GM12892 (cell line): ENCODE results near the gene RRAS2.

Experiments
- POLR2A ChIP-seq: IDR thresholded peaks from 2 replicates; pipeline ENCODE4 v1.6.1; 2011; ENCODE audit warnings: low read depth, low read length, control low read depth
- POLR2AphosphoS5 ChIP-seq: IDR thresholded peaks from 2 replicates; pipeline ENCODE4 v1.6.1; 2011; ENCODE audit warnings: low read depth, low read length, control low read depth

DNA sequence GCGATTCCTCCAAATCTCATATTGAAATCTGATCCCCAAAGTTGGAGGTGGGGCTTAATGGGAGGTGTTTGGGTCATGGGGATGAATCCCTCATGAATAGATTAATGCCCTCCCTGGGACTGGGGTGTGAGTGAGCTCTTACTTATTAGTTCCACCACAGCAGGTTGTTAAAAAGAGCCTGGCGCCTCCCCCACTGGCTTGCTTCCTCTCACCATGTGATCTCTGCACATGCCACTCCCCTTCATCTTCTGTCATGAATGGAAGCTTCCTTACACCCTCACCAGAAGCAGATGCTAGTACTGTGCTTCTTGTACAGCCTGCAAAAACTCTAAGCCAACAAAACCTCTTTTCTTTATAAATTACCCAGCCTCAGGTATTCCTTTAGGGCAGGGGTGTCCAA lies 8.8 kb downstream of the RRAS2 start:
- TF ChIP-seq POLR2AphosphoS5 (no peak), POLR2A (no peak)
